H9 (cell line): ENCODE measurements around the gene DTX3L. TPM values are rescaled to one million over a fixed set of nuclear protein-coding genes. Genes with fewer than 3 reads are reported as not detected.
A peak's percentile ranks its signal among the peaks of the same experiment; 100 is the strongest.

Experiments
- DNase-seq: peaks from one replicate; pipeline ENCODE4 v3.0.0-alpha.2; 2017
- H2AFZ ChIP-seq: one replicate; pipeline ENCODE4 v1.6.1; 2013; ENCODE audit warnings: mild to moderate bottlenecking, low read length, control low read depth, moderate library complexity
- H2AK5ac ChIP-seq: 2 replicates; pipeline ENCODE4 v1.6.1; 2013; ENCODE audit warnings: low read length, control low read depth, mixed read lengths; ENCODE audit not compliant: insufficient read length
- H2BK120ac ChIP-seq: one replicate; pipeline ENCODE4 v1.6.1; 2013; ENCODE audit warnings: low read depth, mild to moderate bottlenecking, low read length, control low read depth, inconsistent platforms; ENCODE audit not compliant: poor library complexity, severe bottlenecking
- H2BK12ac ChIP-seq: 2 replicates; pipeline ENCODE4 v1.6.1; 2013; ENCODE audit warnings: low read length, control low read depth, mixed read lengths, low read depth; ENCODE audit not compliant: insufficient read length
- H2BK15ac ChIP-seq: 2 replicates; pipeline ENCODE4 v1.6.1; 2013; ENCODE audit warnings: low read depth, low read length, control low read depth
- H2BK20ac ChIP-seq: one replicate; pipeline ENCODE4 v1.6.1; 2013; ENCODE audit warnings: low read depth, mild to moderate bottlenecking, low read length, control low read depth, inconsistent platforms; ENCODE audit not compliant: poor library complexity, severe bottlenecking
- H2BK5ac ChIP-seq: 2 replicates; pipeline ENCODE4 v1.6.1; 2013; ENCODE audit warnings: low read length, control low read depth, mixed read lengths; ENCODE audit not compliant: insufficient read length
- H3K14ac ChIP-seq: 2 replicates; pipeline ENCODE4 v1.6.1; 2013; ENCODE audit warnings: low read length, control low read depth; ENCODE audit not compliant: insufficient read depth
- H3K18ac ChIP-seq: 2 replicates; pipeline ENCODE4 v1.6.1; 2013; ENCODE audit warnings: low read depth, mild to moderate bottlenecking, mixed read lengths, low read length, control low read depth; ENCODE audit not compliant: insufficient read length
- H3K23ac ChIP-seq: 2 replicates; pipeline ENCODE4 v1.6.1; 2013; ENCODE audit warnings: low read length, control low read depth, mixed read lengths, low read depth; ENCODE audit not compliant: insufficient read length
- H3K23me2 ChIP-seq: 2 replicates; pipeline ENCODE4 v1.6.1; 2013; ENCODE audit warnings: low read depth, mild to moderate bottlenecking, mixed read lengths, low read length, control low read depth; ENCODE audit not compliant: insufficient read length, poor library complexity, severe bottlenecking
- H3K27ac ChIP-seq: 2 replicates; pipeline ENCODE4 v1.5.1; 2013; ENCODE audit warnings: low read length, control low read depth, mixed read lengths, low read depth; ENCODE audit not compliant: insufficient read length
- H3K27me3 ChIP-seq: 2 replicates; pipeline ENCODE4 v1.6.1; 2013; ENCODE audit warnings: low read length, control low read depth, inconsistent platforms; ENCODE audit not compliant: insufficient read depth
- H3K4ac ChIP-seq: 2 replicates; pipeline ENCODE4 v1.6.1; 2013; ENCODE audit warnings: low read depth, mild to moderate bottlenecking, control low read depth, inconsistent platforms, low read length, moderate library complexity
- H3K4me1 ChIP-seq: 2 replicates; pipeline ENCODE4 v1.6.1; 2013; ENCODE audit warnings: low read length, control low read depth, inconsistent platforms; ENCODE audit not compliant: insufficient read depth
- H3K4me2 ChIP-seq: 2 replicates; pipeline ENCODE4 v1.6.1; 2013; ENCODE audit warnings: low read length, control low read depth, mixed read lengths; ENCODE audit not compliant: insufficient read length, insufficient read depth
- H3K56ac ChIP-seq: 2 replicates; pipeline ENCODE4 v1.6.1; 2013; ENCODE audit warnings: low read depth, mild to moderate bottlenecking, mixed read lengths, low read length, control low read depth; ENCODE audit not compliant: insufficient read length
- H3K79me1 ChIP-seq: 2 replicates; pipeline ENCODE4 v1.6.1; 2013; ENCODE audit warnings: low read depth, mild to moderate bottlenecking, moderate library complexity, low read length, control low read depth, inconsistent platforms; ENCODE audit not compliant: insufficient read depth, poor library complexity, severe bottlenecking
- H3K79me2 ChIP-seq: 2 replicates; pipeline ENCODE4 v1.6.1; 2013; ENCODE audit warnings: low read length, control low read depth, inconsistent platforms; ENCODE audit not compliant: insufficient read depth
- H3K9ac ChIP-seq: 2 replicates; pipeline ENCODE4 v1.6.1; 2013; ENCODE audit warnings: low read length, control low read depth, mixed read lengths; ENCODE audit not compliant: insufficient read length; ENCODE audit errors: extremely low read depth
- H3K9me3 ChIP-seq: one replicate; pipeline ENCODE4 v1.6.1; 2013; ENCODE audit warnings: low read depth, low read length, inconsistent platforms; ENCODE audit not compliant: control insufficient read depth
- H3T11ph ChIP-seq: one replicate; pipeline ENCODE4 v1.6.1; 2013; ENCODE audit warnings: mild to moderate bottlenecking, low read length, control low read depth, inconsistent platforms
- H4K20me1 ChIP-seq: one replicate; pipeline ENCODE4 v1.6.1; 2013; ENCODE audit not compliant: control insufficient read depth, insufficient read length, insufficient read depth
- H4K5ac ChIP-seq: 2 replicates; pipeline ENCODE4 v1.6.1; 2013; ENCODE audit warnings: low read depth, mild to moderate bottlenecking, mixed read lengths, low read length, control low read depth; ENCODE audit not compliant: insufficient read length
- H4K8ac ChIP-seq: replicated peaks from 2 replicates; pipeline ENCODE4 v1.6.1; 2013; ENCODE audit warnings: low read length, control low read depth, mixed read lengths, low read depth; ENCODE audit not compliant: insufficient read length
- H4K91ac ChIP-seq: 2 replicates; pipeline ENCODE4 v1.6.1; 2013; ENCODE audit warnings: low read depth, mild to moderate bottlenecking, moderate library complexity, mixed read lengths, low read length, control low read depth; ENCODE audit not compliant: insufficient read length
- H3K27ac Mint-ChIP-seq, 3 experiments: 2 replicates in 2 of 3; 3 replicates in 1 of 3; pipeline ENCODE4 v1.8.0; 2020 to 2021; ENCODE audit warnings: mixed read lengths in 3 of 3, mild to moderate bottlenecking in 1 of 3, moderate library complexity in 1 of 3
- H3K27me3 Mint-ChIP-seq: 2 replicates; pipeline ENCODE4 v1.8.0; 2021; ENCODE audit warnings: low read depth, mild to moderate bottlenecking, moderate library complexity, mixed read lengths
- H3K36me3 Mint-ChIP-seq, 3 experiments: 2 replicates in 2 of 3; 3 replicates in 1 of 3; pipeline ENCODE4 v1.8.0; 2020 to 2021; ENCODE audit warnings: low read depth in 3 of 3, mixed read lengths in 3 of 3; ENCODE audit not compliant: insufficient read depth in 1 of 3
- H3K4me1 Mint-ChIP-seq, 2 experiments: 2 replicates each; pipeline ENCODE4 v1.8.0; 2020; ENCODE audit warnings: mixed read lengths in 2 of 2
- H3K4me3 Mint-ChIP-seq, 2 experiments: 2 replicates in 1 of 2; 3 replicates in 1 of 2; pipeline ENCODE4 v1.8.0; 2020 to 2021; ENCODE audit warnings: mild to moderate bottlenecking in 2 of 2, mixed read lengths in 2 of 2, moderate library complexity in 1 of 2
- H3K9me3 Mint-ChIP-seq, 2 experiments: 2 replicates in 1 of 2; 3 replicates in 1 of 2; pipeline ENCODE4 v1.8.0; 2020; ENCODE audit warnings: mild to moderate bottlenecking in 2 of 2, mixed read lengths in 2 of 2, moderate library complexity in 1 of 2
- WGBS: extraction: QIAGEN DNeasy Blood & Tissue Kit; methylation state at CpG from one replicate; pipeline ENCODE4 v1.1.7; 2013; ENCODE audit warnings: missing lambda C conversion rate, low lambda C conversion rate, mixed read lengths; ENCODE audit not compliant: insufficient read length; ENCODE audit errors: extremely low coverage; 5-methylcytosine and 5-hydroxymethylcytosine counted together
- total RNA-seq: library from RNA; stranded (reverse); gene quantifications from 2 replicates; pipeline ENCODE4 v1.2.1, GENCODE V29; 2021
- TF ChIP-seq, protein P1 (sequence below): fragments of 200-600 bp; sonication (generic); conservative IDR thresholded peaks from 3 replicates; pipeline ENCODE4 v1.8.0; 2021; ENCODE audit warnings: antibody characterized with exemption, mild to moderate bottlenecking

Gene DTX3L
- total RNA-seq, 1 experiment from 2014 or later = 7.5 TPM

DNA sequence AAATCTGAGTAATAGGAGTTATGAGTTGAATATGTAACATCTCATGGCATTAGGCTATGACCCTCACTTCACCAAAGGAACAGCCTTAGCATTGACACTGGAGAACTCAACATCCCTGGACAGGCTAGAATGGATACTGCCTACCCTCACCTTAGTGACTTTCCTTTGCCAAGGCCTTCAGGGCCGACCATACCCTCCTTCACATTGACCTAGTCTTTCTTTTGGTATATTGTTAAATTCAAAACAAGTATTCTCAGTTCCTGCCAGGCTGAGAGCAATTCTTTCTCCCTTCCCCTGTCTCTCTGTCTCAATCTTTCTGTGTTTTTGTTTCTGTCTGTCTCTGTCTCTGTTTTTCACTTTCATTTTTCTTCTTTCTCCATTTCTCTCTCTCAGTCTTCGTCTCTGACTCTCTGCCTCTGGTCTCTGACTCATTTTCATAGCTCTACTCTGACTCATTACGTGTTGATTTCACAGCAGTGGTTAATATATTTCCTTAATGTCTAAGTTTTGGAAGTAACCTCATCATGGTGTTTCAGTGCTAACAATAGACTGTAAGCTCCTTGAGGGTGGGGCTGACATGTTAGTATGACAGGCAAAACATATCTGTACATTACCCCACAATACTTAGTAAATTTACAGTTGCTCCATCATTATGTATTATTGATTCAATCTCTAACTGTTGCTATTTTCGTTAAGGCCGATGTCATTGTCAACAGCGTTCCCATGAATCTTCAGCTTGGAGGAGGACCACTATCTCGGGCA lies 45.8 kb downstream of the DTX3L start:
- TF ChIP-seq, protein P1, sequence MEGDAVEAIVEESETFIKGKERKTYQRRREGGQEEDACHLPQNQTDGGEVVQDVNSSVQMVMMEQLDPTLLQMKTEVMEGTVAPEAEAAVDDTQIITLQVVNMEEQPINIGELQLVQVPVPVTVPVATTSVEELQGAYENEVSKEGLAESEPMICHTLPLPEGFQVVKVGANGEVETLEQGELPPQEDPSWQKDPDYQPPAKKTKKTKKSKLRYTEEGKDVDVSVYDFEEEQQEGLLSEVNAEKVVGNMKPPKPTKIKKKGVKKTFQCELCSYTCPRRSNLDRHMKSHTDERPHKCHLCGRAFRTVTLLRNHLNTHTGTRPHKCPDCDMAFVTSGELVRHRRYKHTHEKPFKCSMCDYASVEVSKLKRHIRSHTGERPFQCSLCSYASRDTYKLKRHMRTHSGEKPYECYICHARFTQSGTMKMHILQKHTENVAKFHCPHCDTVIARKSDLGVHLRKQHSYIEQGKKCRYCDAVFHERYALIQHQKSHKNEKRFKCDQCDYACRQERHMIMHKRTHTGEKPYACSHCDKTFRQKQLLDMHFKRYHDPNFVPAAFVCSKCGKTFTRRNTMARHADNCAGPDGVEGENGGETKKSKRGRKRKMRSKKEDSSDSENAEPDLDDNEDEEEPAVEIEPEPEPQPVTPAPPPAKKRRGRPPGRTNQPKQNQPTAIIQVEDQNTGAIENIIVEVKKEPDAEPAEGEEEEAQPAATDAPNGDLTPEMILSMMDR = no peak
- Histone ChIP-seq H3K4me2 (no peak overlapping the region), H2BK12ac (no peak overlapping the region)

More for the DNA sequence above, 45.8 kb downstream of the DTX3L start:
- H3K27me3 Mint-ChIP-seq = no peaks in the 10 kb centered on the region
- H3K36me3 Mint-ChIP-seq = no peaks in the 10 kb centered on the region
- Histone ChIP-seq H3K9me3 (no peaks in the 10 kb centered on the region), H3K4me1 (no peaks in the 10 kb centered on the region), H3K23ac (no peak overlapping the region), H4K5ac (no peak overlapping the region), H3K4ac (no peak overlapping the region), H3K27ac (no peak overlapping the region), H4K91ac (no peak overlapping the region), H2AK5ac (no peak overlapping the region), H2BK20ac (no peak overlapping the region), H3K27me3 (no peaks in the 10 kb centered on the region), H3K79me1 (no peaks in the 10 kb centered on the region), H2BK15ac (no peak overlapping the region), H4K8ac (no peak overlapping the region), H2AFZ (peak overlapping the region; percentile 32), H3K18ac (no peak overlapping the region), H3K14ac (no peak overlapping the region), H3K23me2 (no peaks in the 10 kb centered on the region), H2BK120ac (no peak overlapping the region), H3K79me2 (no peaks in the 10 kb centered on the region), H2BK5ac (no peak overlapping the region), H3T11ph (no peak overlapping the region), H4K20me1 (no peaks in the 10 kb centered on the region), H3K9ac (no peak overlapping the region), H3K56ac (no peak overlapping the region)
- no peak overlapping the region for H3K27ac Mint-ChIP-seq
- no peak overlapping the region; a peak in 1 of 5 replicates for H3K4me3 Mint-ChIP-seq
- H3K9me3 Mint-ChIP-seq = no peaks in the 10 kb centered on the region
- peaks cover 2 to 10% of the 10 kb centered on the region in 2 experiments for H3K4me1 Mint-ChIP-seq
- no peak for DNase-seq
- WGBS = no CpG with 5 or more reads among the region's 7 CpGs
